Coronary artery (tissue), 2 donors: ENCODE results near the gene MARCO.

ENCODE experiments used
- DNase-seq: peaks from one replicate; pipeline ENCODE4 v3.0.0-alpha.2; 2017; ENCODE audit warnings: low spot score
- H3K27ac ChIP-seq, 2 donors: fragments of 200-600 bp; sonication (generic); one replicate each; pipeline ENCODE4 v1.5.1; 2016 to 2019
- H3K4me3 ChIP-seq: fragments of 200-600 bp; sonication (generic); 2 replicates; pipeline ENCODE4 v1.5.1; 2016; ENCODE audit warnings: mild to moderate bottlenecking, moderate library complexity
- TF ChIP-seq, protein P1 (sequence below): fragments of 200-600 bp; sonication (generic); IDR thresholded peaks from one replicate; pipeline ENCODE4 v1.5.1; 2019; ENCODE audit warnings: antibody characterized with exemption

The MARCO gene

DNA sequence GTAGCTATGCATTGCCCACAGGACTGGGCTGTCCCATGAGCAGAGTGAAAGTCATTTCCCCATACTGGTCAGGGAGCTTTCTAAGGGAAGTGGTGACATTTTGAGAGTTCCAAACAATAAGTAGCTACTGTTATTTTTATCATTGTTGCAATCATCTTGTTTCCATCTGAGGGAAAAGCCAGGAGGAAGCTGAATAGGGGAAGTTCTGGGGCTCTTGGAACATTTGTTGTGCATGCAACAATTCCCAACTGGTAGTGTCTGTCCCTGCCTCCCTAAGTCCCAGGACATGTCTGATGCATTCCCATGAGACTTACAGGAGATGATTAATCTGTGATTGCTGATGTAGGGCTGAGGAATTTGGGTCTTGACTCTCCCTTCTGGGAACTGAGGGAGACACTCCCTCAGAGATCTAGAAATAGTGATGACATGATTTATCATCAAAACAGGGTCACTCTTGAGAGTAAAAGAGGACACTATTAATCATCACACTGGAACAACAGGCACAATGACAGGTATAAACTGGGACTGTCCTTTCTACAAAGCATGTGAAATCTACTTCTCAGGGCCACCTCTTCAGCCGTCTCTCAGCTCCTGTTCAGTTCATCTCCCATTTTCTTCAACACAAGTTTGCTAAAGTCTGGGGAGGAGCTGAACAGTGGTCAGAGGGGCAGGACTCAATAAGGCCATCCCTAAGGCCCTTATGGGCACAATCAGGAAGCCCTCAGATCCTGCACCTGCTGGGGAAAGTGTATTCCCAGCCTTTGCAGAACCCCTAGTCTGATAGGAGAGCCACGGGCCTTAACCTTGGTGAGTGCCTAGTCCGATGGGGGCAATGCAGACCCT is 28.0 kb upstream of the MARCO start:
- peak overlapping the region in 1 of 2 donors; percentile 28 for H3K27ac ChIP-seq
- DNase-seq = no peak
- TF ChIP-seq, protein P1, sequence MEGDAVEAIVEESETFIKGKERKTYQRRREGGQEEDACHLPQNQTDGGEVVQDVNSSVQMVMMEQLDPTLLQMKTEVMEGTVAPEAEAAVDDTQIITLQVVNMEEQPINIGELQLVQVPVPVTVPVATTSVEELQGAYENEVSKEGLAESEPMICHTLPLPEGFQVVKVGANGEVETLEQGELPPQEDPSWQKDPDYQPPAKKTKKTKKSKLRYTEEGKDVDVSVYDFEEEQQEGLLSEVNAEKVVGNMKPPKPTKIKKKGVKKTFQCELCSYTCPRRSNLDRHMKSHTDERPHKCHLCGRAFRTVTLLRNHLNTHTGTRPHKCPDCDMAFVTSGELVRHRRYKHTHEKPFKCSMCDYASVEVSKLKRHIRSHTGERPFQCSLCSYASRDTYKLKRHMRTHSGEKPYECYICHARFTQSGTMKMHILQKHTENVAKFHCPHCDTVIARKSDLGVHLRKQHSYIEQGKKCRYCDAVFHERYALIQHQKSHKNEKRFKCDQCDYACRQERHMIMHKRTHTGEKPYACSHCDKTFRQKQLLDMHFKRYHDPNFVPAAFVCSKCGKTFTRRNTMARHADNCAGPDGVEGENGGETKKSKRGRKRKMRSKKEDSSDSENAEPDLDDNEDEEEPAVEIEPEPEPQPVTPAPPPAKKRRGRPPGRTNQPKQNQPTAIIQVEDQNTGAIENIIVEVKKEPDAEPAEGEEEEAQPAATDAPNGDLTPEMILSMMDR = no peak
- no peak overlapping the region for H3K4me3 ChIP-seq

DNA sequence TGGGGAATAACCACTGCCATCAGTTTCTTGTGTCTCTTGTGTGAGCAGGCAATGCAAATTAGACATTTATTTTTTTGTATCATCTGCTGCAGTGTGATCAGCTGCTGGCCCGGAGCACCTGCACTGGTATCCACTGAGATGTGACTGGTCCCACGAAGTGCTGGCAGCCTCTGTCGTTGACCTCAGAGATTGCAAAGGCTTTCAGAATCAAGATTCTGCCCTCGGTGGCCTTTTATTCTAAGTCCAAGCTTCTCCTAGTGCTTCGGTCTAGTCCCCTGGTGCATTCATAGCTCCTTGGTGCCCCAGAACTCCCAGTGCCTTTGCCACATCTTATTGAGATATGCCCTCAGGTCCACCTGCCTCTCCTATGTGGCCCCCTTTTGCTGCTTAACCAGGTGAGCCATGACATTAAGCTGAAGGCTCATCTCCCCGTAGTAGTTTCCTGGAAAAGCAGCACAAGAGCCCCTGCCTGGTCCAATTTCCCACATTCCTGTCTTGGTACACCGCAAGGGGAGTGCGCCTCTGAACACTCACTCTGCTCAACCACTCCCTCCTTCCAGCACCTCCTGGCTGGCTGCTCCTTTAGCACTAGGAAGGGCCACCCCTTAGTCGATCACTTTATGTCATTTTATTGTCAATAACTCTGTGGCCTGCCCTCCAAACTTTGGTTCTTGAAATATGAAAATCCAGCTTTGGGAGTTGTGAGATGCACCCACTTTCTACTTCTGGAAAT is 27.1 kb upstream of the MARCO start:
- DNase-seq = no peak
- TF ChIP-seq, protein P1 = no peak
- Histone ChIP-seq H3K4me3 (no peak overlapping the region), H3K27ac (no peak overlapping the region)

DNA sequence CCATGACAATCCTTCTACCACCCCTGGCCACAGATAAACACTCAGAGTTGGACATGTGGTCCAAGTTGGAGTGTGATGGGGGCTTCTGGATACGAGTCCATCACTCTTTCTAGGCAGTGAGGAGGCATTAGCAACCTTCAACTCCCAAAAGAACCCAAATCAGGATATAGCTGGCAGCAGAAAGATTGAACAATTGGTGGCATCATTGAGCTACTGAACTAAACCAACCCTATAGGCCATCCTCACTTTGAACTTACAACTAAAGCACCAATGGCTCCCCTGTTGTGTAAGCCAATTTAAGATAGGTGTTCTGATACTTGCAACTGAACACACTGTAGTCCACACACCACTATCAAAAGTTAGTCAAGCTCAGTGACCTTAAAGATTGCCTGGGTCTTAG is 24.0 kb upstream of the MARCO start:
- Histone ChIP-seq H3K27ac (no peak overlapping the region), H3K4me3 (no peak overlapping the region)
- TF ChIP-seq, protein P1 = no peak
- DNase-seq = no peak

DNA sequence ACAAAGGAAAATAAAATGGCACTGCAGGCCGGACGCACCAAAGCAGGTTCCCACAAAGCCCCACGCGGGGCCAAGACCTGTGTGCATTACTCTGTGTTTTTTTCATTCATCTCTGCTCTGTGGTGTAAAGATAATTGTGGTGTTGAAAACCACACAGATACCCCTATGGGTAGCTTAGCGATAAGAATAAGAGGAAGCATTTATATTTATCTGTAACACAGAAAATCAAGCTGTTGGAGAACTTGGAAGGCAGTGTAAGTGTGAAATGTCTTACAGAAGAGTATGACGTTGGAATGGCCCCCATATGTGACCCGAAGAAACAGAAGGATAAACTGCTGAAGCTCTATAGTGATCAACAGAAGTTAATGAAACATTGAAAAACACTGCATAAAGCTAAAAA is 20.3 kb upstream of the MARCO start:
- no peak for DNase-seq

DNA sequence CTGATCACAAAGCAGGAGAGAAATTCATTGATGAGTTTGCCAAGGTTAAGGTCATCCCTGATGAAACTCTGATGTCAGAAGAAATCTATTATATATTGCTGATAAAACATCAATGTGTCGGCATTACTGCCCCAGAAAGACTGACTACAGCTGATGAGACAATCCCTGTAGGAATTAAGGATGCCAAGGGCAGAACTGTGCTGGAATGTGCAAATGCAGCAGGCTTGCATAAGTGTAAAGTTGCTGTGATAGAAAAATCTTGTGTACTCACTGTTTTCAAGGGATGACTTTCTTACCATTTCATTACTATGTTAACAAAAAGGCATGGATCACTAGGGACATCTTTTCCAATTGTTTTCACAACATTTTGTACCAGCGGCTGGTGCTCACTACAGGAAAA is 19.7 kb upstream of the MARCO start:
- Histone ChIP-seq H3K27ac (no peak overlapping the region), H3K4me3 (no peak overlapping the region)
- TF ChIP-seq, protein P1 = no peak
- no peak for DNase-seq

More for the DNA sequence above, 20.3 kb upstream of the MARCO start:
- TF ChIP-seq, protein P1 = no peak
- no peak overlapping the region for H3K27ac ChIP-seq
- no peak overlapping the region for H3K4me3 ChIP-seq

DNA sequence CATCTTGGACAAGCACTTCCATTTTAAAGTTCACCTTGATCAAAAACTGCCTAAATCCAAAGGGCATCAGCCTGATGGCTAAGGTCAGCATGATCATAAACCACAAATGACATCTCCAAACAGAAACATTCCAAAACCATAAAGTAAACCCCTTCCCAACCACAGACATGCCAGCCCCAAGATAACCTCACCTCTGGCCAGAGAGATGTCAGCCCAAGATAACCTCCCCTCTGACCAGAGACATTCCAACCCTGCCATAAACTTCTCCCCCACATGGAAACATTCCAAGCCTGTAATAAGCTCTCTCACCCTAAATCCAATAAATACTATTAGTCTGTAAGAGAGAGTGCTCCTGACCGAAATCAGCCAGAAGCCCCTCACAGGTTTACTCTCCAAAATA is 18.6 kb upstream of the MARCO start:
- Histone ChIP-seq H3K27ac (no peak overlapping the region), H3K4me3 (no peak overlapping the region)
- TF ChIP-seq, protein P1 = no peak
- no peak for DNase-seq
